ENCODE data around the gene TRIM28. TPM values are rescaled to one million over a fixed set of nuclear protein-coding genes. Genes with fewer than 3 reads are reported as not detected.

Gene TRIM28
- total and polyA plus RNA-seq, 9 of the 15 experiments (the other 6 are each of a cell fraction or from before 2014, with no cell fraction given): 12.1 to 797 (median 490) TPM

DNA sequence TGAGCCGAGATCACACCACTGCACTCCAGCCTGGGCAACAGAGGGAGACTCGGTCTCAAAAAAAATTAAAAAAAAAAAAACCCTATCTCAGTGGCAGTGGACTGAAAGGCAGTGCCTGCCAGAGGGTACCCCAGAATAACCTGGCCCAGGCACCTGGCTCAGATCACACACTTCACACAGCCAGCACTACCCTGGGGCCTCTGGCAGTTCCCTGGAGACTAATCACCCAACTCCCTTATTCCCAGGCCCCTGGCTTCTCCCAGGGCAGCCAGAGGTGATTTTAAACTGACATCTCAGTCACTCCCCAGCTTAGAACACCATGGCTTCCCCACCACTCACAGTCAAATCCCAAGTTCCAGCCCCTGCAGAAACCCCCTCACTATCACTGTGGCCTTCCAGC lies 28.6 kb upstream of the TRIM28 start (continued):
- TF ChIP-seq, protein P1, sequence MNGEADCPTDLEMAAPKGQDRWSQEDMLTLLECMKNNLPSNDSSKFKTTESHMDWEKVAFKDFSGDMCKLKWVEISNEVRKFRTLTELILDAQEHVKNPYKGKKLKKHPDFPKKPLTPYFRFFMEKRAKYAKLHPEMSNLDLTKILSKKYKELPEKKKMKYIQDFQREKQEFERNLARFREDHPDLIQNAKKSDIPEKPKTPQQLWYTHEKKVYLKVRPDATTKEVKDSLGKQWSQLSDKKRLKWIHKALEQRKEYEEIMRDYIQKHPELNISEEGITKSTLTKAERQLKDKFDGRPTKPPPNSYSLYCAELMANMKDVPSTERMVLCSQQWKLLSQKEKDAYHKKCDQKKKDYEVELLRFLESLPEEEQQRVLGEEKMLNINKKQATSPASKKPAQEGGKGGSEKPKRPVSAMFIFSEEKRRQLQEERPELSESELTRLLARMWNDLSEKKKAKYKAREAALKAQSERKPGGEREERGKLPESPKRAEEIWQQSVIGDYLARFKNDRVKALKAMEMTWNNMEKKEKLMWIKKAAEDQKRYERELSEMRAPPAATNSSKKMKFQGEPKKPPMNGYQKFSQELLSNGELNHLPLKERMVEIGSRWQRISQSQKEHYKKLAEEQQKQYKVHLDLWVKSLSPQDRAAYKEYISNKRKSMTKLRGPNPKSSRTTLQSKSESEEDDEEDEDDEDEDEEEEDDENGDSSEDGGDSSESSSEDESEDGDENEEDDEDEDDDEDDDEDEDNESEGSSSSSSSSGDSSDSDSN (IDR thresholded peaks at IDR 0.05; ENCODE audit: borderline replicate concordance in 1 of 2, low read depth in 2 of 2, low read length in 2 of 2): no peak
- TF ChIP-seq, protein P2, sequence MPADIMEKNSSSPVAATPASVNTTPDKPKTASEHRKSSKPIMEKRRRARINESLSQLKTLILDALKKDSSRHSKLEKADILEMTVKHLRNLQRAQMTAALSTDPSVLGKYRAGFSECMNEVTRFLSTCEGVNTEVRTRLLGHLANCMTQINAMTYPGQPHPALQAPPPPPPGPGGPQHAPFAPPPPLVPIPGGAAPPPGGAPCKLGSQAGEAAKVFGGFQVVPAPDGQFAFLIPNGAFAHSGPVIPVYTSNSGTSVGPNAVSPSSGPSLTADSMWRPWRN (IDR thresholded peaks at IDR 0.05; ENCODE audit: low read depth): no peak
- no peak for TF ChIP-seq NR1H2 (CRISPR knock-in tag; IDR thresholded peaks at IDR 0.05)
- no peak for TF ChIP-seq ZNF766 (CRISPR knock-in tag; conservative IDR thresholded peaks at IDR 0.05)
- TF ChIP-seq RBM39 (optimal IDR thresholded peaks at IDR 0.05; ENCODE audit: low read depth, low read length): no peak

DNA sequence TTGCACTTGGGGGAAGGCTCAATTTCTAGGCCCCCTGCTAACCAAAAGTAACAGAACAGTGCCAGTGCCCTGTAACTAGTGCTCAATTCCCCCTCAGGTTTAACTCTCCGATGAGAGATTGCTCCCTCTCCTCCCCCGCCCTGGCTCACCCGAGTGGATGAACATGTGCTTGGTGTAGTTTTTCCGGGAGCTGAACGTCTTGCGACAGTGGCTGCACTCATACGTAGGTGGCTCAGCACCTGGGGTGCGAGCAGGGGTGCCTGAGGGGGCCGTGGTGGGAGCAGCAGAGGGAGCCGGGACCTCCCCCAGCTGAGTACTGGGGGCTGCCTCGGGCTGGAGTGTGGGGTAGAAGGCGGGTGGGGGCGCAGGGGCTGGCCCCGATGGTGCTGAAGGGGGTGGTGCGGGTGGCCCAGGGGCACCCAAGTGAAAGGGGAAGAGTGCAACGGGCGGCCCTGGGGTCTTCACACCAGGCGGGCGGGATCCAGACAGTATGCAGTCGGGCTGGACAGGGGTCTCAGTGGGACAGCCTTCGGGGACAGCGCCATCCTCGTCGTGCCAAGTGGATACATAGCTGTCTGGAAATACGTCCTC lies 27.5 kb upstream of the TRIM28 start:
- Histone ChIP-seq H2AFZ (ENCODE audit: low read depth, low read length) (no peak overlapping the region), H3K4me1 (replicated peaks in 1 of 2; ENCODE audit: control insufficient read depth in 2 of 2, insufficient read depth in 2 of 2, low read length in 2 of 2) (peaks cover 9 to 73% of the 10 kb centered on the region in 2 experiments), H3K9me1 (ENCODE audit: control insufficient read depth, insufficient read depth, low read length) (peaks cover 5% of the 10 kb centered on the region), H3K79me2 (ENCODE audit: control insufficient read depth, insufficient read depth, low read length) (peaks cover 55% of the 10 kb centered on the region), H3K9ac (ENCODE audit: insufficient read depth in 1 of 2, low read depth in 2 of 2, low read length in 2 of 2) (peak overlapping the region in 1 of 2 experiments; percentile 41; a peak in 1 of 4 replicates), H3K9me3 (replicated peaks; ENCODE audit: control insufficient read depth, insufficient read depth, low read depth, low read length) (no peaks in the 10 kb centered on the region), H4K20me1 (replicated peaks; ENCODE audit: control insufficient read depth, insufficient read depth, low read length) (no peaks in the 10 kb centered on the region), H3K4me2 (ENCODE audit: insufficient read depth, low read length) (no peak overlapping the region; the same call in 1 of the 2 replicates), H3K4me3 (no peak overlapping the region), H3K36me3 (ENCODE audit: control insufficient read depth, insufficient read depth, low read length) (peaks cover 31% of the 10 kb centered on the region; the same call in 2 of the 3 replicates), H3K27me3 (ENCODE audit: control insufficient read depth in 2 of 2, insufficient read depth in 2 of 2, low read length in 2 of 2) (no peaks in the 10 kb centered on the region), H3K27ac (ENCODE audit: extremely low read depth, low read depth, low read length) (no peak overlapping the region; the same call in 2 of the 3 replicates)
- no TSS peak for BruUV-seq (replicated peaks)
- intact Hi-C loops (cut with micrococcal nuclease): no loop called here
- in situ Hi-C loops (cut with MboI): no loop called here
- ATAC-seq (no peak), FAIRE-seq (no peak), DNase-seq (ENCODE audit: extremely low read depth in 1 of 4, low spot score in 3 of 4) (no peak)
- WGBS (ENCODE audit: insufficient coverage, low coverage, missing lambda C conversion rate): 85% methylated on average over 14 of the region's 25 CpGs
- ChIA-PET CTCF (ENCODE audit: low intra/inter-chr PET ratio) (no interaction called here), POLR2A (interaction anchor here (1.0 kb wide), 1 partner anchor 34 kb away, joined by 4 read pairs; no protein-coding TSS in a partner anchor)
- TF ChIP-seq PRMT5 (CRISPR knock-in tag; IDR thresholded peaks at IDR 0.05) (no peak), U2AF2 (optimal IDR thresholded peaks at IDR 0.05; ENCODE audit: low read depth, low read length) (no peak), GTF2E2 (tag; IDR thresholded peaks at IDR 0.05) (no peak), RFX1 (IDR thresholded peaks at IDR 0.05) (no peak)
- TF ChIP-seq, protein P3, sequence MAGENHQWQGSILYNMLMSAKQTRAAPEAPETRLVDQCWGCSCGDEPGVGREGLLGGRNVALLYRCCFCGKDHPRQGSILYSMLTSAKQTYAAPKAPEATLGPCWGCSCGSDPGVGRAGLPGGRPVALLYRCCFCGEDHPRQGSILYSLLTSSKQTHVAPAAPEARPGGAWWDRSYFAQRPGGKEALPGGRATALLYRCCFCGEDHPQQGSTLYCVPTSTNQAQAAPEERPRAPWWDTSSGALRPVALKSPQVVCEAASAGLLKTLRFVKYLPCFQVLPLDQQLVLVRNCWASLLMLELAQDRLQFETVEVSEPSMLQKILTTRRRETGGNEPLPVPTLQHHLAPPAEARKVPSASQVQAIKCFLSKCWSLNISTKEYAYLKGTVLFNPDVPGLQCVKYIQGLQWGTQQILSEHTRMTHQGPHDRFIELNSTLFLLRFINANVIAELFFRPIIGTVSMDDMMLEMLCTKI (IDR thresholded peaks at IDR 0.05; ENCODE audit: partially characterized antibody): no peak

Measured in K562 (cell line).